B cell (primary cell): ENCODE measurements around the gene EPAS1. TPM values are rescaled to one million over a fixed set of nuclear protein-coding genes. Genes with fewer than 3 reads are reported as not detected.

Source experiments
- ATAC-seq: fragments of 200-7000 bp; cut with Tn5 transposase; one replicate; pipeline ENCODE4 v1.10.0; 2021; ENCODE audit warnings: low read depth, mild to moderate bottlenecking, moderate number of reproducible peaks, moderate library complexity
- CTCF ChIA-PET: fragments of 350-600 bp; sonication (Branson Sonifier 250); formaldehyde crosslinking; loops from one replicate; lab custom pipeline; 2021; ENCODE audit warnings: antibody characterized with exemption, inconsistent platforms; lab: Charles Lee
- POLR2A ChIA-PET: fragments of 350-600 bp; sonication (Branson Sonifier 250); formaldehyde crosslinking; loops from one replicate; lab custom pipeline; 2021; ENCODE audit warnings: antibody characterized with exemption; lab: Charles Lee
- DNase-seq: peaks from one replicate; pipeline ENCODE4 v3.0.0; 2013
- H2AFZ ChIP-seq: 2 replicates; pipeline ENCODE4 v1.6.1; 2012; ENCODE audit warnings: mild to moderate bottlenecking, low read depth, low read length; ENCODE audit not compliant: insufficient read depth, poor library complexity, severe bottlenecking
- H3K27ac ChIP-seq, 2 donors: 1 replicate in 1 of 2; 2 replicates in 1 of 2; pipeline ENCODE4 v1.5.1; 2012 to 2013; ENCODE audit warnings: low read length in 2 of 2, mild to moderate bottlenecking in 2 of 2, moderate library complexity in 1 of 2
- H3K27me3 ChIP-seq, 4 experiments: fragments of 200-600 bp in 1 of 4; sonication (generic) in 1 of 4; replicated peaks in 1 of 4; 1 replicate in 2 of 4; 2 replicates in 2 of 4; pipeline versions ENCODE4 v1.6.1 to v1.7.0; 2013 to 2016; ENCODE audit warnings: low read length in 3 of 4, mild to moderate bottlenecking in 2 of 4, mixed read lengths in 1 of 4, moderate library complexity in 1 of 4; ENCODE audit not compliant: insufficient read depth in 4 of 4, control insufficient read depth in 3 of 4; ENCODE audit errors: control extremely low read depth in 1 of 4
- H3K36me3 ChIP-seq, 2 experiments: replicated peaks in 1 of 2; 1 replicate in 1 of 2; 2 replicates in 1 of 2; pipeline versions ENCODE4 v1.6.1 to v1.7.1; 2013; ENCODE audit warnings: low read length in 1 of 2; ENCODE audit not compliant: insufficient read depth in 2 of 2, control insufficient read depth in 1 of 2; ENCODE audit errors: control extremely low read depth in 1 of 2, extremely low read depth in 1 of 2
- H3K4me1 ChIP-seq, 2 donors: fragments of 200-600 bp in 1 of 2; sonication (generic) in 1 of 2; 1 replicate in 1 of 2; 2 replicates in 1 of 2; pipeline versions ENCODE4 v1.5.1 to v1.6.1; 2013 to 2017; ENCODE audit warnings: low read length in 2 of 2; ENCODE audit not compliant: control insufficient read depth in 2 of 2, insufficient read depth in 2 of 2
- H3K4me2 ChIP-seq: replicated peaks from 2 replicates; pipeline ENCODE3; 2012; ENCODE audit warnings: mild to moderate bottlenecking, low read depth, low read length; ENCODE audit not compliant: poor library complexity, severe bottlenecking
- H3K4me3 ChIP-seq, 5 experiments: fragments of 200-600 bp in 1 of 5; sonication (generic) in 1 of 5; 1 replicate in 3 of 5; 2 replicates in 2 of 5; pipeline versions ENCODE4 v1.5.1 to v1.7.0; 2011 to 2016; ENCODE audit warnings: low read length in 4 of 5, mild to moderate bottlenecking in 4 of 5, low read depth in 2 of 5, control low read depth in 1 of 5, moderate library complexity in 1 of 5; ENCODE audit not compliant: insufficient read depth in 1 of 5; ENCODE audit errors: control extremely low read depth in 1 of 5, extremely low read depth in 1 of 5
- H3K79me2 ChIP-seq: fragments of 200-600 bp; sonication (generic); one replicate; pipeline ENCODE4 v1.6.0; 2016; ENCODE audit warnings: low read length; ENCODE audit not compliant: control insufficient read depth, insufficient read depth
- H3K9ac ChIP-seq: fragments of 200-600 bp; sonication (generic); 2 replicates; pipeline ENCODE4 v1.6.1; 2017; ENCODE audit warnings: mild to moderate bottlenecking, low read length, moderate library complexity
- H3K9me3 ChIP-seq, 3 donors: one replicate each; pipeline versions ENCODE4 v1.6.1 to v1.7.1; 2013; ENCODE audit warnings: low read length in 2 of 3; ENCODE audit not compliant: control insufficient read depth in 2 of 3, insufficient read depth in 1 of 3; ENCODE audit errors: control extremely low read depth in 1 of 3
- H4K20me1 ChIP-seq: 2 replicates; pipeline ENCODE4 v1.6.0; 2012; ENCODE audit warnings: mild to moderate bottlenecking, low read length; ENCODE audit not compliant: insufficient read depth, control insufficient read depth, poor library complexity, severe bottlenecking
- H3K27ac Mint-ChIP-seq: one replicate; pipeline ENCODE4 v1.8.0; 2021; ENCODE audit warnings: mixed read lengths
- H3K27me3 Mint-ChIP-seq: one replicate; pipeline ENCODE4 v1.8.0; 2021; ENCODE audit warnings: mixed read lengths
- H3K4me1 Mint-ChIP-seq: one replicate; pipeline ENCODE4 v1.8.0; 2021; ENCODE audit warnings: mixed read lengths
- H3K4me3 Mint-ChIP-seq: one replicate; pipeline ENCODE4 v1.8.0; 2021; ENCODE audit warnings: mixed read lengths
- H3K9me3 Mint-ChIP-seq: one replicate; pipeline ENCODE4 v1.8.0; 2022; ENCODE audit warnings: mixed read lengths; ENCODE audit not compliant: insufficient read depth
- CTCF ChIP-seq: fragments of 200-600 bp; IDR thresholded peaks from one replicate; pipeline ENCODE4 v1.8.0; 2022; ENCODE audit warnings: antibody characterized with exemption, mild to moderate bottlenecking
- EZH2 ChIP-seq: IDR thresholded peaks from 2 replicates; pipeline ENCODE4 v1.6.1; 2012; ENCODE audit warnings: borderline replicate concordance, low read depth, mild to moderate bottlenecking, moderate library complexity, low read length; ENCODE audit not compliant: insufficient read depth, poor library complexity, severe bottlenecking
- WGBS: methylation state at CpG from one replicate; pipeline ENCODE4 v1.1.5; 2013; ENCODE audit warnings: missing lambda C conversion rate; ENCODE audit not compliant: insufficient coverage; 5-methylcytosine and 5-hydroxymethylcytosine counted together
- intact Hi-C: fragments of 100-400 bp; cut with micrococcal nuclease; formaldehyde crosslinking; loops from one replicate; pipeline ENCODE4 v1.10.0; 2022
- polyA plus RNA-seq: library from polyadenylated mRNA; depleted of rRNA; stranded (reverse); fragments of >200 nt; gene quantifications from 2 replicates; pipeline ENCODE4 v1.2.3, GENCODE V29; 2012
- total RNA-seq, 2 donors: library from RNA; stranded (reverse); fragments of 120-200 nt in 1 of 2; gene quantifications; 1 replicate in 1 of 2; 2 replicates in 1 of 2; pipeline versions ENCODE4 v1.2.3 to v1.2.4, GENCODE V29; 2013 to 2022

EPAS1 gene
- total and polyA plus RNA-seq, 2 donors (not counting 1 experiment from before 2014, with no cell fraction given), result 0.06 to 0.37 TPM

- Mint-ChIP-seq H3K4me1 (no peaks in the 10 kb centered on the region), H3K27me3 (peaks cover 33% of the 10 kb centered on the region), H3K9me3 (no peaks in the 10 kb centered on the region), H3K27ac (no peak overlapping the region), H3K4me3 (no peak overlapping the region)
- peaks cover 0 to 5% (median 2%) of the 10 kb centered on the region in 4 experiments for H3K27me3 ChIP-seq
- H4K20me1 ChIP-seq, result no peaks in the 10 kb centered on the region
- ChIA-PET CTCF (interaction anchor here (0.9 to 1.9 kb wide), 2 partner anchors 9 to 320 kb away, joined by 3 to 5 read pairs; no protein-coding TSS in a partner anchor), POLR2A (no interaction called here)
- H3K9ac ChIP-seq, result no peak overlapping the region
- no peak for DNase-seq
- H2AFZ ChIP-seq, result no peak overlapping the region
- no peak for ATAC-seq
- H3K36me3 ChIP-seq, result no peaks in the 10 kb centered on the region
- H3K4me3 ChIP-seq, result no peak overlapping the region
- H3K9me3 ChIP-seq, result no peaks in the 10 kb centered on the region
- H3K4me1 ChIP-seq, result no peaks in the 10 kb centered on the region
- TF ChIP-seq EZH2, result no peak
- TF ChIP-seq CTCF, result no peak
- H3K27ac ChIP-seq, result no peak overlapping the region
- WGBS, result 92% methylated on average over 6 of the region's 7 CpGs
- no peaks in the 10 kb centered on the region for H3K79me2 ChIP-seq
- H3K4me2 ChIP-seq, result no peak overlapping the region
- intact Hi-C loops, result no loop called here
Measured at GRCh38 chr2:46329803-46330775, 32.9 kb downstream of the EPAS1 start.
